Activated CD4-positive, alpha-beta memory T cell treated with anti-CD3 and anti-CD28 coated beads, Interleukin-2, amount 10 ng/mL, durations not matched to agents 7 days and 5 days (primary cell): ENCODE results near the gene SIRT3. TPM values are rescaled to one million over a fixed set of nuclear protein-coding genes. Genes with fewer than 3 reads are reported as not detected.

Experiments
- CTCF ChIA-PET: fragments of 350-600 bp; sonication (Branson Sonifier 250); formaldehyde crosslinking; loops from one replicate; lab custom pipeline; 2021; ENCODE audit warnings: antibody characterized with exemption, inconsistent platforms; lab: Charles Lee
- POLR2A ChIA-PET: fragments of 350-600 bp; sonication (Branson Sonifier 250); formaldehyde crosslinking; loops from one replicate; lab custom pipeline; 2021; ENCODE audit warnings: antibody characterized with exemption; lab: Charles Lee
- DNase-seq: peaks from one replicate; pipeline ENCODE4 v3.0.0-alpha.2; 2020
- H3K27ac Mint-ChIP-seq: one replicate; pipeline ENCODE4 v1.8.0; 2021; ENCODE audit warnings: mild to moderate bottlenecking, mixed read lengths
- H3K27me3 Mint-ChIP-seq: one replicate; pipeline ENCODE4 v1.8.0; 2021; ENCODE audit warnings: mixed read lengths
- H3K36me3 Mint-ChIP-seq: one replicate; pipeline ENCODE4 v1.8.0; 2021; ENCODE audit warnings: low read depth, mixed read lengths
- H3K4me1 Mint-ChIP-seq: one replicate; pipeline ENCODE4 v1.8.0; 2021; ENCODE audit warnings: mixed read lengths
- H3K4me3 Mint-ChIP-seq: one replicate; pipeline ENCODE4 v1.8.0; 2021; ENCODE audit warnings: mild to moderate bottlenecking, mixed read lengths
- H3K9me3 Mint-ChIP-seq: one replicate; pipeline ENCODE4 v1.8.0; 2021; ENCODE audit warnings: mixed read lengths
- total RNA-seq, 2 experiments: library from RNA; stranded (reverse); gene quantifications; one replicate each; pipeline ENCODE4 v1.2.3, GENCODE V29; 2021

The SIRT3 gene
- total RNA-seq, 2 experiments from 2014 or later = 11.6 to 16.3 TPM

DNA sequence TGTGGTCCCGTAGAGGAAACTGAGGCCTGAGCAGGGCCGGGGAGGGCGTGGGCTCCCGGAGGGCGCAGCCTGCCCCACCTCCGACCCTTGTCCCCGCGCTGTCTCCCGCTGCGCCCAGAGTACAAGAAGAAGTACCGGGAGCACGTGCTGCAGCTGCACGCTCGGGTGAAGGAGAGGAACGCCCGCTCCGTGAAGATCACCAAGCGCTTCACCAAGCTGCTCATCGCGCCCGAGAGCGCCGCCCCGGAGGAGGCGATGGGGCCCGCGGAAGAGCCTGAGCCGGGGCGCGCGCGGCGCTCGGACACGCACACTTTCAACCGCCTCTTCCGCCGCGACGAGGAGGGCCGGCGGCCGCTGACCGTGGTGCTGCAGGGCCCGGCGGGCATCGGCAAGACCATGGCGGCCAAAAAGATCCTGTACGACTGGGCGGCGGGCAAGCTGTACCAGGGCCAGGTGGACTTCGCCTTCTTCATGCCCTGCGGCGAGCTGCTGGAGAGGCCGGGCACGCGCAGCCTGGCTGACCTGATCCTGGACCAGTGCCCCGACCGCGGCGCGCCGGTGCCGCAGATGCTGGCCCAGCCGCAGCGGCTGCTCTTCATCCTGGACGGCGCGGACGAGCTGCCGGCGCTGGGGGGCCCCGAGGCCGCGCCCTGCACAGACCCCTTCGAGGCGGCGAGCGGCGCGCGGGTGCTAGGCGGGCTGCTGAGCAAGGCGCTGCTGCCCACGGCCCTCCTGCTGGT, 44.0 kb upstream of the SIRT3 start:
- CTCF ChIA-PET = interaction anchor here (1.1 to 2.8 kb wide), 5 partner anchors 25 to 38 kb away, joined by 3 to 13 read pairs (median 4); no protein-coding TSS in a partner anchor
- POLR2A ChIA-PET = interaction anchor here (0.7 to 8.1 kb wide), 9 partner anchors 8 to 73 kb away, joined by 3 to 75 read pairs (median 14); partner anchors contain the start of genes BET1L, PGGHG and RIC8A
- peak overlapping the region; percentile 66 for H3K27ac Mint-ChIP-seq
- H3K27me3 Mint-ChIP-seq = peaks cover 68% of the 10 kb centered on the region
- DNase-seq = peak; percentile 54
- peaks cover 4% of the 10 kb centered on the region for H3K9me3 Mint-ChIP-seq
- peaks cover 47% of the 10 kb centered on the region for H3K4me1 Mint-ChIP-seq
- H3K4me3 Mint-ChIP-seq = peak overlapping the region; percentile 69
- H3K36me3 Mint-ChIP-seq = peaks cover 24% of the 10 kb centered on the region

DNA sequence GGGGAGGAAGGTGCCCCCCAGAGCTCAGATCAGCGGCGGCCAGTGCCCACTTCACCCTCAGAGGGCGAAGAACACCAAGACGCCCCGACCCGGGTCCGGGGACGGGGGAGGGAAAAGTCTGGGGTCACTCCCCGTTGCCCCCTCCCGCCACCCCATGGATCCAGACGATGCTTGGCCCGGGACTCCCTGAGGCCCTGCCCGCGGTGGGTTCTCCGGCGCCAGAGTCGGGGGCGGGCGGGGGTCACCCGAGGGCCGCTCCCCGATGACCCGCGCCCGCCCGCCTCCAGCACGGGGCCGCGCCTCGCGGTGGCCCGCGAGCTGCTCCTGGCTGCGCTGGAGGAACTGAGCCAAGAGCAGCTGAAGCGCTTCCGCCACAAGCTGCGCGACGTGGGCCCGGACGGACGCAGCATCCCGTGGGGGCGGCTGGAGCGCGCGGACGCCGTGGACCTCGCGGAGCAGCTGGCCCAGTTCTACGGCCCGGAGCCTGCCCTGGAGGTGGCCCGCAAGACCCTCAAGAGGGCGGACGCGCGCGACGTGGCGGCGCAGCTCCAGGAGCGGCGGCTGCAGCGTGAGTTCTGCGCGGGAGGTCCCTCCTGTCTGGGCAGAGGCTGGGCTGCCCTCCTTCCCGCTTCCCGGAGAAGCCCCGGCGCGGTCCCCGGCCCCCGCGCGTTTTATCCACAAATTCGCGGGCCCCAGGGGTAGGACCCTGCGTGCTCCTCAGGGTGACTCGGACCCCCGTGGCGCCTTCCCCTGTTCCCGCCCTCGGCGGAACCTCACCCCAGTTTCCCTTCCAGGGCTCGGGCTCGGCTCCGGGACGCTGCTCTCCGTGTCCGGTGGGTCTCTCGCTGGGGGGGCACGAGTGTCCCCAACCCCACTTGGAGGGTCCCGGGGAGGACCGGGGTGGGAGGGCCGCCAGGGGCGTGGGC, 43.2 kb upstream of the SIRT3 start:
- peaks cover 69% of the 10 kb centered on the region for H3K27me3 Mint-ChIP-seq
- H3K9me3 Mint-ChIP-seq = peaks cover 4% of the 10 kb centered on the region
- peaks cover 47% of the 10 kb centered on the region for H3K4me1 Mint-ChIP-seq
- peak overlapping the region; percentile 65 for H3K4me3 Mint-ChIP-seq
- CTCF ChIA-PET = interaction anchor here (1.0 to 2.8 kb wide), 3 partner anchors 25 to 37 kb away, joined by 3 to 13 read pairs (median 4); no protein-coding TSS in a partner anchor
- POLR2A ChIA-PET = interaction anchor here (0.7 to 8.1 kb wide), 9 partner anchors 8 to 72 kb away, joined by 3 to 75 read pairs (median 14); partner anchors contain the start of genes BET1L, PGGHG, PSMD13 and RIC8A
- DNase-seq = peak; percentile 19
- no peak overlapping the region for H3K27ac Mint-ChIP-seq
- peaks cover 24% of the 10 kb centered on the region for H3K36me3 Mint-ChIP-seq

DNA sequence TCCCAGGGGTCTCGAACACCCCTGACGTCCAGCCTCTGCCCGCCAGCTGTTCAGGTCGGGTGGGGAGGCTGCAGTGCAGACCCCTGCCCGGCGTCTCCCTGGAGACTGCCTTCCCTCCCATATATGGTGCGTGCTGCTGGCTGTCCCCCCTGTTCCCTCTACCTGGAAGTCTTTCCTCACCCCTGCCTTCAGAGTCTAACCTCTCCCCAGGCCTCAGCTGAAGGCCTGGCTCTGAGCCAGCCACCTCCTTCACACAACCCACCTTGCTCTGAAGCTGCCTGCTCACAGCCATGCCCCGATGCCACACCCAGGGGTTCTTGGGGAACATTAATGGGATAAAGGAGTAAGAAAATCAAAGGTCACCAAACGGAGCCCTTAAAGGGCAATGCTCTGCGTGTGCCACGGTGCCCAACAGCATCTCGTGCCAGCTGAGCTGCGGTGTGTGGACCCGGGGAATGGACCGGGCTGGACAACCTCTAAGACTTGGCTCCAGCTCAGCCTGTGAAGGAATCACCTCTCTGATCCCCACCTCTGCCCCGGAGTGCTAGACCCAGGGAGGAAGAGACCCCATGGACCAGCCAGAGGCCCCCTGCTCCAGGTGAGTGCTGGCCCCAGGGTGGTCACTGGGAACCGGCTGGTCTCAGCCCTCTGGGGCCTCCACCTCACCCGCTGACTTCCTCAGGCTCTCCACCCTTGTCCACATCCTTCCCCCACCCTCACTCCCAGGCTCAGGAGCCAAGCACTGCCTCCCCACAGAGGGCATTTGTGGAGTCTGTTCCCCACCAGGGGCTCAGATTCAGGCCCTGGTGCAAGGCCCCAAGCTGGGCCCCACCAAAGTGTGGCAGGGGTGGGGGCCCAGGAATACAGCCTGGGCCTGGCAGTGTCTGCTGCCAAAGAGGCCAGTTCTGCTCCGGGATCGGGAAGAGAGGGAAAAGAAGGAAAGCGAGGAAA, 42.1 kb upstream of the SIRT3 start, which contains the start of gene NLRP6:
Gene NLRP6 (plus strand): TSS at position 407 of the 951 bp plus-strand sequence. CDS start 163 bp downstream, at position 570.
- Mint-ChIP-seq H3K27ac (peak within 1 kb of the TSS; percentile 44), H3K9me3 (peaks cover 4% of the 10 kb centered on the region), H3K36me3 (peaks cover 24% of the 10 kb centered on the region), H3K4me1 (peaks cover 47% of the 10 kb centered on the region), H3K4me3 (peak within 1 kb of the TSS; percentile 65), H3K27me3 (peaks cover 71% of the 10 kb centered on the region)
- ChIA-PET POLR2A (interaction anchor here (1.0 to 8.1 kb wide), 7 partner anchors 10 to 257 kb away, joined by 3 to 75 read pairs (median 14); partner anchors contain the start of genes HRAS, PGGHG and PSMD13), CTCF (interaction anchor here (0.6 to 2.8 kb wide), 4 partner anchors 26 to 86 kb away, joined by 3 to 13 read pairs (median 3); no protein-coding TSS in a partner anchor)
- peak; percentile 15 for DNase-seq

- Mint-ChIP-seq H3K27me3 (peaks cover 58% of the 10 kb centered on the region), H3K36me3 (peaks cover 16% of the 10 kb centered on the region), H3K4me3 (no peak overlapping the region), H3K9me3 (peaks cover 4% of the 10 kb centered on the region), H3K27ac (no peak overlapping the region), H3K4me1 (peaks cover 28% of the 10 kb centered on the region)
- CTCF ChIA-PET = interaction anchor here (1.2 kb wide), 1 partner anchor 26 kb away, joined by 3 read pairs; no protein-coding TSS in a partner anchor
- DNase-seq = no peak
- POLR2A ChIA-PET = interaction anchor here (0.5 to 5.5 kb wide), 6 partner anchors 12 to 69 kb away, joined by 3 to 42 read pairs (median 4); partner anchors contain the start of genes BET1L, PGGHG and RIC8A
Measured at GRCh38 chr11:276219-276618, 40.1 kb upstream of the SIRT3 start.

DNA sequence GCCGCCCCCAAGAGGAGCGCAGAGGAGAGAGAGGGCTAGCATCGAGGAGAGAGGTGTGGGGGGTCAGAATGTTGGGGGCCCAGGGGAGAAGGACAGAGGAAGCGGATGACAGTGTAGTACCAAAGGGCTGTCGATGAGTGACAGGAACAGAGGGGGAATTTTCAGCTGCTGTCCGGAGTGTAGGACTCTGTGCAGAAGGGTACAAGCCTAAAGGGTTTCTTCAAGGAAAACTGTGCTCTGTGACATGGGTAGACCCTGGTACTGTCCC, 36.7 kb upstream of the SIRT3 start:
- Mint-ChIP-seq H3K9me3 (peaks cover 4% of the 10 kb centered on the region), H3K4me3 (no peak overlapping the region), H3K27me3 (peaks cover 41% of the 10 kb centered on the region), H3K27ac (no peak overlapping the region), H3K4me1 (peaks cover 37% of the 10 kb centered on the region), H3K36me3 (peaks cover 26% of the 10 kb centered on the region)
- CTCF ChIA-PET = no interaction called here
- POLR2A ChIA-PET = interaction anchor here (1.0 to 1.3 kb wide), 2 partner anchors 16 to 57 kb away, joined by 3 read pairs; partner anchors contain the start of gene PGGHG
- no peak for DNase-seq

- Mint-ChIP-seq H3K9me3 (no peaks in the 10 kb centered on the region), H3K4me1 (peaks cover 36% of the 10 kb centered on the region), H3K27ac (no peak overlapping the region), H3K27me3 (peaks cover 36% of the 10 kb centered on the region), H3K4me3 (no peak overlapping the region), H3K36me3 (peaks cover 23% of the 10 kb centered on the region)
- CTCF ChIA-PET = no interaction called here
- DNase-seq = no peak
- POLR2A ChIA-PET = interaction anchor here (0.9 to 2.5 kb wide), 4 partner anchors 8 to 57 kb away, joined by 3 to 17 read pairs (median 3); partner anchors contain the start of gene PGGHG
Measured at GRCh38 chr11:272195-272930, 36.2 kb upstream of the SIRT3 start.

DNA sequence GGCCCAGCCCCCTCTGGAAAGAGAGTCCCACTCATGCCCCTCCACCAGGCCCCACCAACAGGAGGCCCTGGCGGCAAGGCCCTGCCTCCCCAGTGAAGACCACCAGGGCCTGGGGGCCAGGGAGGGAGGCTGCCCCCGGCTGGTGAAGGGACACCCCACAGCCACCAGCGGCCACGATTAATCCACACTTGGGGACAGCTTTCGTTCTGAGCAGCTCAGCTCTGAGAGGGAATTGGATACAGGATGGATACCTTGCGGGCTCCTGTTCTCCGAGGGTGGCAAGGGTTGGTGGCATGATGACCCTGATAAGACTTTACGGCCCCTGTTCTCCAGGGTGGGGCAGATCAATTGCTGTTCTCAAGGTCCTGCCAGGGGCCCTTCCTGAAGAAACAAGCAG, 35.2 kb upstream of the SIRT3 start:
- H3K9me3 Mint-ChIP-seq = peaks cover 1% of the 10 kb centered on the region
- no peak overlapping the region for H3K27ac Mint-ChIP-seq
- POLR2A ChIA-PET = interaction anchor here (0.9 to 2.5 kb wide), 3 partner anchors 9 to 18 kb away, joined by 3 to 17 read pairs (median 3); partner anchors contain the start of gene PGGHG
- peaks cover 18% of the 10 kb centered on the region for H3K36me3 Mint-ChIP-seq
- no peak overlapping the region for H3K4me3 Mint-ChIP-seq
- peaks cover 27% of the 10 kb centered on the region for H3K27me3 Mint-ChIP-seq
- peaks cover 36% of the 10 kb centered on the region for H3K4me1 Mint-ChIP-seq
- DNase-seq = peak; percentile 16
- CTCF ChIA-PET = no interaction called here

- H3K27me3 Mint-ChIP-seq = peaks cover 22% of the 10 kb centered on the region
- peaks cover 14% of the 10 kb centered on the region for H3K36me3 Mint-ChIP-seq
- no peak overlapping the region for H3K4me3 Mint-ChIP-seq
- POLR2A ChIA-PET = interaction anchor here (1.0 to 2.5 kb wide), 2 partner anchors 10 to 18 kb away, joined by 3 to 17 read pairs; partner anchors contain the start of gene PGGHG
- CTCF ChIA-PET = no interaction called here
- peak overlapping the region; percentile 98 for H3K27ac Mint-ChIP-seq
- DNase-seq = peak; percentile 15
- H3K4me1 Mint-ChIP-seq = peaks cover 36% of the 10 kb centered on the region
- H3K9me3 Mint-ChIP-seq = peaks cover 1% of the 10 kb centered on the region
Measured at GRCh38 chr11:270451-271318, 34.5 kb upstream of the SIRT3 start.

DNA sequence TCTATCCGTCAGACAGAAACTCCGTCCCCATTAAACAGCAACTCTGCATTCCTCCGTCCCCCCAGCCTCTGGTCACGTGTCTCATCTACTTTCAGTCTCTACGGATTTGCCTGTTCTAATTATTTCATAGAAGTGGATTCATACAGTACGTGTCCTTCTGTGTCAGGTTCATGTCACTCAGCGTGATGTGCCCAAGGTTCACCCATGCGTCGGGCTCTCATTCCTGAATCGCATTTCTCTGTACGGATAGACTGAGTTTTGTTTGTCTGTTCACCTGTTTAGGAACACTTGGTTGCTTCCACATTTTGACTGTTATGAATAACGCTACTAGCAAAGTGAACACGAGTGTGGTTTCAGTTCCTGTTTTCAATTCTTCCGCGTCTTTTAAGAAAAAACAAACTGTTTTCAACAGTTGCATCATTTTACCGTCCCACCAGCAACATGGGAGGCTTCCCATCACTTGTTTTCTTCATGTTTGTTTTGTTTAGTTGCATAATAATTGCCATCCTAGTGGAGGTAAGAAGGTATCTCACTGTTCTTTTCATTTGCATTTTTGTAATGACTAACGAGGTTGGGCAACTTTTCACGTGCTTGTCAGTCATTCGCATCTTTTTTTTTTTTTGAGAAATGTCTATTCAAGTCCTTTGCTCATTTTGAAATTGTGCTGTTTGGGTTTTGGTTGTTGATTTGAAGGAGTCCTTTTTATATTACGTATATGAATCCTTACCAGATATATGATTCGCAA, 33.2 kb upstream of the SIRT3 start:
- peaks cover 14% of the 10 kb centered on the region for H3K36me3 Mint-ChIP-seq
- DNase-seq = peak; percentile 67
- peaks cover 13% of the 10 kb centered on the region for H3K27me3 Mint-ChIP-seq
- ChIA-PET CTCF (interaction anchor here (0.9 to 1.8 kb wide), 6 partner anchors 17 to 180 kb away, joined by 3 to 5 read pairs (median 3); partner anchors contain the start of genes PSMD13 and SIRT3), POLR2A (interaction anchor here (0.8 to 3.7 kb wide), 17 partner anchors 11 to 318 kb away, joined by 3 to 75 read pairs (median 12); partner anchors contain the start of genes BET1L, NLRP6, PGGHG and PSMD13)
- H3K4me3 Mint-ChIP-seq = peak overlapping the region; percentile 88
- H3K4me1 Mint-ChIP-seq = peaks cover 36% of the 10 kb centered on the region
- peak overlapping the region; percentile 98 for H3K27ac Mint-ChIP-seq
- peaks cover 1% of the 10 kb centered on the region for H3K9me3 Mint-ChIP-seq
